ENCODE results near the gene ZMYND11. TPM values are rescaled to one million over a fixed set of nuclear protein-coding genes. Genes with fewer than 3 reads are reported as not detected.

The ZMYND11 gene
- total RNA-seq, 2 donors from 2014 or later: 21.4 to 30.0 TPM

GRCh38 chr10:188546-188945, 53.3 kb downstream of the ZMYND11 start:
- peaks cover 5% of the 10 kb centered on the region for H3K9me3 Mint-ChIP-seq
- no peak overlapping the region for H3K27ac Mint-ChIP-seq
- H3K4me1 Mint-ChIP-seq (ENCODE audit: low read depth in 2 of 2): peaks cover 17 to 19% of the 10 kb centered on the region in 2 donors
- no peak overlapping the region for H3K4me3 Mint-ChIP-seq
- ATAC-seq (no peak), DNase-seq (ENCODE audit: low spot score) (no peak)
- no peaks in the 10 kb centered on the region for H3K27me3 Mint-ChIP-seq
- H3K36me3 Mint-ChIP-seq: peaks cover 17% of the 10 kb centered on the region

DNA sequence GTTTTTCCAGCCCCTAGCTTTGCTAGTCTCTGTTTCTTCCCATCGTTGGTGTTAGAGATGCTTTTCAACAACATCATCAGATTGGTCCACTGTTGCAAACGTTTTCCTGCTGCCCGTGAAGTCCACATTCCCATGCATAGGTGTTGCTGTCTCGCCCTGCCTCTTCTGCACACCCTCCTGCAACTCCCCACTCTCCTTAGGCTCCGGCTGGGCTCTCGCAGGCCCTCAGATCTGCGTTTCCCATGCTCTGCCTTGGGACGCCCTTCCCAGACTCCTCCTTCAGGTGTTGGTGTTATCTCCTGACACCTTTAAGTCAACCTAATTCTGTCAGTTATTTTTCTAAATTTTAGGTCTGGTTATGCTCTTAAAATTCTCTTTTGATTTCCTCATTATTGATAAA, 55.0 kb downstream of the ZMYND11 start:
- DNase-seq (ENCODE audit: low spot score) (no peak), ATAC-seq (no peak)
- Mint-ChIP-seq H3K36me3 (peaks cover 7% of the 10 kb centered on the region), H3K27ac (no peak overlapping the region), H3K27me3 (no peaks in the 10 kb centered on the region), H3K9me3 (no peaks in the 10 kb centered on the region), H3K4me3 (no peak overlapping the region), H3K4me1 (ENCODE audit: low read depth in 2 of 2) (peaks cover 18 to 21% of the 10 kb centered on the region in 2 donors)

DNA sequence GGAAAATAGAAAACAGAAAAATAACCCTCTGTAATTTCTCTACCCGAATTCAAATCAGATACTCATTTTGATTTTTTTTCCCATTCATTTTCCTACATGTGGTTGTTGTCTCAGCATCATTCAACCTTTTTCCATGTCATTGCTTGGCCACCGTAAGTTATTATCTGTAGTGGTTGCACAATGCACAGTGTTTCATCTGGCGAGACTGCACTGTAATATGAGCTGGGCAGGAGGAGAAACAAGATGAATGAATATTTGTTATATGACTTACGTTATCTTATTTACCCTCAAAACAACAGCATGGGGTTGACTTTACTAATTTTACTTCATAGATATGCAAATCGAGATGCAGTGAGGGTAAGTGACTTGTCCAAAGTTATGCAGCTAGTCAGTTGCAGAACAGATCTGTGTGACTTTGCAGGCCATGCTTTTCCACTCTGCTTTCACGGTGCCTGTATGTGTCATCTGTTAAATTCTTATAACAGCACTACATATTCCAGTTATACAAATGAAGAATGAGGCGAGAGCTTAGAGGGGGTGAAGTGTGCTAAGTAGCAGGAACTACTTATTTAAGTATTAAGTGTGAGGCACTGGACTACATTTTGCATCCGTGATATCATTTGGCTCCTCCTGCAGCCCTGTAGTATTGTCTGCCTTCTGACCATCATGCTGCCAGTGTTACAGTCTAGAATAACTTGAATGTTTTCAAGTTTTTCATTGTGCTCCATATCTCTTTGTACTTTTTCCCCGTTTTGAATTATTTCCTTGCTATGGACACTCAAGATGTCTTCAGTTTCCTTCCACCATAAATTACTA, 56.7 kb downstream of the ZMYND11 start:
- Mint-ChIP-seq H3K9me3 (no peaks in the 10 kb centered on the region), H3K4me3 (no peak overlapping the region), H3K27me3 (no peaks in the 10 kb centered on the region), H3K36me3 (peaks cover 7% of the 10 kb centered on the region), H3K4me1 (ENCODE audit: low read depth in 2 of 2) (peaks cover 21% of the 10 kb centered on the region in 2 donors), H3K27ac (no peak overlapping the region)
- ATAC-seq (no peak), DNase-seq (ENCODE audit: low spot score) (no peak)

GRCh38 chr10:194281-194680, 59.0 kb downstream of the ZMYND11 start:
- ATAC-seq (no peak), DNase-seq (ENCODE audit: low spot score) (no peak)
- no peaks in the 10 kb centered on the region for H3K9me3 Mint-ChIP-seq
- H3K27ac Mint-ChIP-seq: no peak overlapping the region
- H3K36me3 Mint-ChIP-seq: peaks cover 7% of the 10 kb centered on the region
- H3K4me1 Mint-ChIP-seq (ENCODE audit: low read depth in 2 of 2): peaks cover 19 to 21% of the 10 kb centered on the region in 2 donors
- no peaks in the 10 kb centered on the region for H3K27me3 Mint-ChIP-seq
- no peak overlapping the region for H3K4me3 Mint-ChIP-seq

GRCh38 chr10:200405-200804, 65.2 kb downstream of the ZMYND11 start:
- Mint-ChIP-seq H3K9me3 (no peaks in the 10 kb centered on the region), H3K4me1 (ENCODE audit: low read depth in 2 of 2) (peaks cover 12 to 20% of the 10 kb centered on the region in 2 donors), H3K27ac (no peak overlapping the region), H3K27me3 (no peaks in the 10 kb centered on the region), H3K36me3 (no peaks in the 10 kb centered on the region), H3K4me3 (no peak overlapping the region)
- ATAC-seq: no peak
- no peak for DNase-seq (ENCODE audit: low spot score)

GRCh38 chr10:201328-201771, 66.1 kb downstream of the ZMYND11 start:
- H3K36me3 Mint-ChIP-seq: no peaks in the 10 kb centered on the region
- no peak overlapping the region for H3K27ac Mint-ChIP-seq
- no peak for ATAC-seq
- H3K9me3 Mint-ChIP-seq: no peaks in the 10 kb centered on the region
- H3K4me3 Mint-ChIP-seq: no peak overlapping the region
- H3K27me3 Mint-ChIP-seq: no peaks in the 10 kb centered on the region
- DNase-seq (ENCODE audit: low spot score): no peak
- H3K4me1 Mint-ChIP-seq (ENCODE audit: low read depth in 2 of 2): peaks cover 12 to 22% of the 10 kb centered on the region in 2 donors

- no peaks in the 10 kb centered on the region for H3K36me3 Mint-ChIP-seq
- H3K9me3 Mint-ChIP-seq: no peaks in the 10 kb centered on the region
- DNase-seq (ENCODE audit: low spot score): no peak
- peaks cover 13 to 14% of the 10 kb centered on the region in 2 donors for H3K4me1 Mint-ChIP-seq (ENCODE audit: low read depth in 2 of 2)
- H3K27me3 Mint-ChIP-seq: no peaks in the 10 kb centered on the region
- no peak for ATAC-seq
- no peak overlapping the region for H3K27ac Mint-ChIP-seq
- no peak overlapping the region for H3K4me3 Mint-ChIP-seq
Measured at GRCh38 chr10:208616-209015, 73.4 kb downstream of the ZMYND11 start.

- no peak overlapping the region for H3K27ac Mint-ChIP-seq
- H3K9me3 Mint-ChIP-seq: no peaks in the 10 kb centered on the region
- no peaks in the 10 kb centered on the region for H3K27me3 Mint-ChIP-seq
- no peak overlapping the region for H3K4me3 Mint-ChIP-seq
- H3K36me3 Mint-ChIP-seq: no peaks in the 10 kb centered on the region
- no peak for ATAC-seq
- peaks cover 7 to 8% of the 10 kb centered on the region in 2 donors for H3K4me1 Mint-ChIP-seq (ENCODE audit: low read depth in 2 of 2)
- no peak for DNase-seq (ENCODE audit: low spot score)
Measured at GRCh38 chr10:209357-209756, 74.1 kb downstream of the ZMYND11 start.

DNA sequence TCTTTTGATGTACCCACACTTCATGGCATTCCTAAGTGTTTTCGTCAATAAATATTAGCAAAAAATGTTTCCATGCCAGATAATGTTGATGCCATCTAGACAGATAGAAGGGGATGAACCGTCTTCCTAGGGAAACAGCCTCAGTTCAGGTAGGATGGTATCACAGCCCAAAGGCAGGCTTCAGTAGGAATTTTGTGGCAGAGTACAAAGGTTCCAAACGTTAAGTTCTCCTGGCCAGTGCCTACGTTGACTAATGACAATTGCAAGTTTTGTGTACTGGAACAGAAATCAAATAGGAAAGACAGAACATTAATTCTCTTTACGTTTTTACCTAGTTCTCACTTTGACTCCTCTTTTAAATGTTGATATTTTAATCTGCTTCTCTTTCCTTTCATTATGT, 75.0 kb downstream of the ZMYND11 start:
- no peaks in the 10 kb centered on the region for H3K9me3 Mint-ChIP-seq
- no peaks in the 10 kb centered on the region for H3K27me3 Mint-ChIP-seq
- H3K36me3 Mint-ChIP-seq: no peaks in the 10 kb centered on the region
- H3K4me1 Mint-ChIP-seq (ENCODE audit: low read depth in 2 of 2): peaks cover 5 to 6% of the 10 kb centered on the region in 2 donors
- no peak for ATAC-seq
- H3K27ac Mint-ChIP-seq: no peak overlapping the region
- DNase-seq (ENCODE audit: low spot score): no peak
- no peak overlapping the region for H3K4me3 Mint-ChIP-seq

- H3K27ac Mint-ChIP-seq: no peak overlapping the region
- peaks cover 3 to 13% of the 10 kb centered on the region in 2 donors for H3K4me1 Mint-ChIP-seq (ENCODE audit: low read depth in 2 of 2)
- H3K27me3 Mint-ChIP-seq: no peaks in the 10 kb centered on the region
- no peak for DNase-seq (ENCODE audit: low spot score)
- no peaks in the 10 kb centered on the region for H3K36me3 Mint-ChIP-seq
- no peak overlapping the region for H3K4me3 Mint-ChIP-seq
- H3K9me3 Mint-ChIP-seq: no peaks in the 10 kb centered on the region
- no peak for ATAC-seq
Measured at GRCh38 chr10:215444-215843, 80.2 kb downstream of the ZMYND11 start.

GRCh38 chr10:218798-219197, 83.5 kb downstream of the ZMYND11 start:
- H3K27ac Mint-ChIP-seq: no peak overlapping the region

GRCh38 chr10:219731-220472, 84.6 kb downstream of the ZMYND11 start:
- Mint-ChIP-seq H3K9me3 (no peaks in the 10 kb centered on the region), H3K4me3 (no peak overlapping the region), H3K4me1 (ENCODE audit: low read depth in 2 of 2) (peaks cover 8 to 13% of the 10 kb centered on the region in 2 donors), H3K27ac (no peak overlapping the region), H3K36me3 (no peaks in the 10 kb centered on the region), H3K27me3 (no peaks in the 10 kb centered on the region)
- ATAC-seq (no peak), DNase-seq (ENCODE audit: low spot score) (no peak)

More at GRCh38 chr10:218798-219197, 83.5 kb downstream of the ZMYND11 start:
- H3K36me3 Mint-ChIP-seq: no peaks in the 10 kb centered on the region
- DNase-seq (ENCODE audit: low spot score) (no peak), ATAC-seq (no peak)
- no peaks in the 10 kb centered on the region for H3K27me3 Mint-ChIP-seq
- no peak overlapping the region for H3K4me3 Mint-ChIP-seq
- no peaks in the 10 kb centered on the region for H3K9me3 Mint-ChIP-seq
- peaks cover 8 to 13% of the 10 kb centered on the region in 2 donors for H3K4me1 Mint-ChIP-seq (ENCODE audit: low read depth in 2 of 2)

GRCh38 chr10:224571-224970, 89.3 kb downstream of the ZMYND11 start:
- DNase-seq (ENCODE audit: low spot score): no peak
- Mint-ChIP-seq H3K36me3 (no peaks in the 10 kb centered on the region), H3K9me3 (no peaks in the 10 kb centered on the region), H3K27ac (no peak overlapping the region), H3K4me3 (no peak overlapping the region), H3K27me3 (no peaks in the 10 kb centered on the region), H3K4me1 (ENCODE audit: low read depth in 2 of 2) (peaks cover 9 to 12% of the 10 kb centered on the region in 2 donors)
- ATAC-seq: no peak

- ATAC-seq: no peak
- H3K36me3 Mint-ChIP-seq: no peaks in the 10 kb centered on the region
- H3K4me1 Mint-ChIP-seq (ENCODE audit: low read depth in 2 of 2): peaks cover 9 to 10% of the 10 kb centered on the region in 2 donors
- no peak overlapping the region for H3K4me3 Mint-ChIP-seq
- DNase-seq (ENCODE audit: low spot score): no peak
- H3K27ac Mint-ChIP-seq: no peak overlapping the region
- H3K27me3 Mint-ChIP-seq: no peaks in the 10 kb centered on the region
- H3K9me3 Mint-ChIP-seq: no peaks in the 10 kb centered on the region
Measured at GRCh38 chr10:226018-226417, 90.8 kb downstream of the ZMYND11 start.

All from natural killer cell treated with Interleukin-12 subunit alpha and Interleukin-12 subunit beta and Interleukin-15 and Interleukin-18, amount 100 ng/mL, for 72 hours (primary cell).